Cerebellar cortex (tissue), 1 donor: ENCODE data around the gene COL23A1.

Source experiments
- DNase-seq: peaks from one replicate; pipeline ENCODE4 v3.0.0-alpha.2; 2015; ENCODE audit warnings: low spot score

Gene COL23A1

DNA sequence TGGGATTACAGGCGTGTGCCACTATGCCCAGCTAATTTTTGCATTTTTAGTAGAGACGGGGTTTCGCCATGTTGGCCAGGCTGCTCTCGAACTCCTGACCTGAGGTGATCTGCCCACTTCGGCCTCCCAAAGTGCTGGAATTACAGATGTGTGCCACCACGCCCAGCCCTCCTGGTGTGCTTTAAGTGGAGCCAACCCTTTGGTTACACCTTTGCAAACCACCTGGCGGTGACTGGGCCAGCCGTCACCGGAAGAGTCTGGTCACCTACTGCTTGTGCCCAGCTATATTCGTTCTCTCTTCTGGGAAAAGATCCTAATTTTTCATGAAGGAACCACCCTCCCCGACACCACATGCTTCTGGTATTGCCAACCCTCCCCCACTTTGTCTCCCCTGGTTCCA lies 35.9 kb downstream of the COL23A1 start:
- DNase-seq, result no peak

DNA sequence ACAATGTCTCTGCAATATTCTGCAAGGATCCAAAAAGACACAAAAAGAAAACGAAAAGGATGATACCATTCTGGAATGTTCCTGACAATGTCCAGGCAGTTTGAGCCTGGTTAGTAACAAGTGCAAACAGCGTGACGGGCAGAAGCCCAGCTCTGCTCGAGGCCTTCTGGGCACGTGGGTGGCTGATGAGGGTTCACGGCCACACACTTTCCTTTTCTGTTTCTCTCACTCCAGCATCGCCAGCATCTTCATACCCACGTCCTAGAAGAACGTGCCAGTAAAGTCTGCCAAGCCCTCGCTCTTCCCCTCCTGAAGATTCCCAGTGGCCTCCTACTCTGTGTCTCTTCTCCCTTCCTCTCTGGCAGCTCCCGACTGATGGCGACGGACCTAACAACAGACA lies 36.7 kb downstream of the COL23A1 start:
- DNase-seq, result no peak

DNA sequence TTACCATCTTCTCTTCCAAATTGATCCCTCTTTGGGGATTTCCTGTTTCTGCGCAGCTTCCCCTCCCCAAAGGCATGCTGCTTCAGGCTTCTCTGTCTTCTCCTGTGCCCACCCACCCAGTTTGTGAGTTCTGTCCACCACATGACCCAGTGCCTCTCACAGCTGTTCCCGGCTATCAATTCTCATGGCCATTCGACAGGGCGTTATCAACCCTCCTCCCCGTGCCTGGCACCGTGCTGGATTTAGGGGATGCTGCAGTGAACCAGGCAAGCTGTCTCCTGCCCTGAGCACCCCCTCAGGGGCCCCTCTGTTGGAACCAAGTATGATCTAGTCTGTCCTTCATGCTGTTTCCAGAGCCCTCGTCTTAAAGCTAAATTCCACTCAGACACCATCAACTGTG lies 38.7 kb downstream of the COL23A1 start:
- DNase-seq, result no peak

DNA sequence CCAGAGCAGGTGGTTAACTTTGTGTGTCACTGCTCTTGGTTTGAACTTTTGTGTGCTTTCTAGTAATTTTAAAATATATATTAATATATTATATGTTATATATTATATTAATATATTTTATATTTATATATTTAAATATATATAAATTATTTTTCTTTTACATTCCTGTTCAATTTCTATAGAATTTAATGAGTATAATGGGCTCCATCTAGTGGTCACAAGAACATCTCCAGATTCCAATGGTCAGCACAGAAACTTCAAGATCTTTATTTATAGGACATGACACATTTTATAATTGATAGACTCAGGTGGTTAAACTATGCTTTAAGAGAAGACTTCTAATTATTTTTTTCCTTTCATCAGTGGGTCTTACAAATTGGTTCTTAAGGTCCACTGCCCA lies 39.1 kb downstream of the COL23A1 start:
- peak; percentile 61 for DNase-seq

DNA sequence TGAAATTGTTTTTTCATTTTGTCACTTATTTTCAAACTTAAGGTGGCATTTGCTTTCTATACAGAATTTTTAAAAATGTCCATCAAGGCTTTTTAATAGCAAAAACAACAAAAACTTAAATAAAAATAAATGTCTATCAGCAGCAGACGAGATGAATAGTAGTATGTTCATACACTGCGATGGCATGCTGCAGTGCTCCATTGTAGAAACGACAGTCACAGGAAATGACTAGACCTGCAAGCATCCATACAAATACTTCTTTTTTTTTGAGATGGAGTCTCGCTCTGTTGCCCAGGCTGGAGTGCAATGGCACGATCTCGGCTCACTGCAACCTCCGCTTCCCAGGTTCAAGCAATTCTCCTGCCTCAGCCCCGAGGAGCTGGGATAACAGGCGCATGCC lies 41.4 kb downstream of the COL23A1 start:
- no peak for DNase-seq

DNA sequence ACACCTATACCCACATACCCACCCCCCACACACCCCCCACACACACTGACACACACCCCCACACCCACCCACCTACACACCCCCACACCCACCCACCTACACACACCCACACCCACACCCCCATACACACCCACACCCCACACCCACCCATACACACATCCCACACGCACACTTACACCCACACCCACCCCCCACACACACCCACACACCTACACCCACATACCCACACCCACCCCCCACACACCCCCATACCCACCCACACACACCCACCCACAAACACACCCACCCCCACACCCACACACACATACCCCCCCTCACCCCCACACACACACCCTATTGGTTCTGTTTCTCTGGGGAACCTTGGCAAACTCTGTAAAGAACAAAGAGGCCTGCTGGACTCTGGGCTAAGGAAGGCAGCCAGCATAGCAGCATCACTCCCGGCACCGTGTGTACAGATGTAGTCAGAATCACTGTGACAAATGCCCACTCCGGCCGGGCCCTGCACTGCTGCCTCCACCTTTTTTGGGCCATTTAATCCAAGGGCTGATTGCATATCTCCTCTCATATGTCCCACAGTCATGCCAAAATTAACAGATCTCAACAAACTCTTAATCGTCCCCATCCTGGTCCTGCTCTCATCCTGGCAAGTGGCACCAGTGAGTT lies 42.3 kb downstream of the COL23A1 start:
- DNase-seq, result no peak

DNA sequence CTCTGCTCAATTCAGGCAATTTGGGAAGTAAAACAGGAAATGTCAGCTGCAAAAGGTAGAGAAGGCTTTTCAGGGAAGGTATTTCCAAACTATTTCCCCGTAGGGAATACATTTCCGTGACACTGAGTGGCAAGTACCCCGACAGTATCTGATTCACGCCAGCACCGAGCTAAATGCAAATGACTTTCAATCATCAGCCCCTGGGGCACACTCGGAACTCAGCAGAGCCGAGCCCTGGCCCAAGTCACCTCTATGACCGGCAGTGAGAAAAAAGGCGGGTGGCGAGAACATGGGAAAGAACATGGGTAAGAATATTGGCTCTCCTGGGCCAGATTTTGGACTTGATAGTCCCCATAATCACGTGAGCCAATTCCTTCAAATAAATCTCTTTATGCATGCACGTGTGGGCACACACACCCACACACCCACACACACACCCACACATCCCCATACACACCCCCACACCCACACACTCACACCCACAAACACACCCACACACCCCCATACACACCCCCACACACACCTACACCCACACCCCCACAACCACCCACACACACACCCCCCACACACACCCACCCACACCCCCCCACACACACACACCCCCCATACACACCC lies 43.0 kb downstream of the COL23A1 start:
- DNase-seq, result no peak

DNA sequence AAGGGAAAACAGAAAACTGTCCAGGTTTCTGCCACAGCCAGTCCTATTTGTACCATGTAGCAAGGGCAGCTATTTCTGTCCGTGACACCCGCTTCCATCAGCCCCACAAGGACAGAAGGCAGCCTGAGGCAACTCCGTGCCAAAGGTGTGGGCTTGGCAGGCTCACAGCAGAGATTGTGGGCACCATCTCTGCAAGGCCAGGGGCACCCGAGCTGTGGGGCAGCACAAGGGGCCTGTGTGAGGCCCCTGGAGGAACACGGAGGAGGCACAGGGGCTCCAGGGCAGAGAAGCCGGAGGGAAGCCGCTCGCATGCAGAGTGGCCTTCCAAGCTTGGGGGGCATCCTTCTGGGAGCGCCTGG lies 43.5 kb downstream of the COL23A1 start:
- DNase-seq, result peak; percentile 80

DNA sequence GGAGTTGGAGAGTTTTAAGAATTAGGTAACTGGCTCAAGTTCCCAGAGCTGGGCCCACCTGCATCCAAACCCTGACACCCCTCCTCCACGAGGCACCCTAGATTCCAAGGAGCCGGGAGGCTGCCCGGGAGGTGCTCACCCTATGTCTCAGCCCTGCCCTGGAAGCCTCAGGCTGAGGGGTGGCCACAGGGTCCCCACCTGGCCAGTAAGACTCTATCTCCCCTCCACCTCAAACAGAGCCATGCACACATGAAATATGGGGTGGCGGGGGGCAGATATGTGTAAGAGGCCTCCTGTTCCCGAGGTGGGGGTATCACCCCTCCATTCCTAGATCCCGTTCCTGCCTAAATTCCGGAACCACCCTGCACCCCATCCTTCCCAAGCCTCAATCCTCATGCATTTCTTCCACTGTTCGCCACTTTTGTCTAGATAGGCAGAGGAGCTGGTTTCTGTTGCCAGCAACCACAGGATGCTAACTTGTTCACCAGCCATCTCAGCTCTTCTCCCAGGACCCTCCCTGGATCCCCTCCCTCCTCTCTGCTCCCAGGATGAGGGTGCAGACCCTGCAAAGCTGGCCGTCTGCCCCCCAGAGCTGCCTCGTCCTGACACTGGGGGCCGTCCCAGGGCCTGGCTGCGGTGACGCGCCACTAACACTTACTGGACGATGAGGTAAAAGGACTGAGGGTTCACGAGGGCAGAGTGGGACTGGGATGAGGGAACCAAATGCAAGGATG lies 44.1 kb downstream of the COL23A1 start:
- no peak for DNase-seq

DNA sequence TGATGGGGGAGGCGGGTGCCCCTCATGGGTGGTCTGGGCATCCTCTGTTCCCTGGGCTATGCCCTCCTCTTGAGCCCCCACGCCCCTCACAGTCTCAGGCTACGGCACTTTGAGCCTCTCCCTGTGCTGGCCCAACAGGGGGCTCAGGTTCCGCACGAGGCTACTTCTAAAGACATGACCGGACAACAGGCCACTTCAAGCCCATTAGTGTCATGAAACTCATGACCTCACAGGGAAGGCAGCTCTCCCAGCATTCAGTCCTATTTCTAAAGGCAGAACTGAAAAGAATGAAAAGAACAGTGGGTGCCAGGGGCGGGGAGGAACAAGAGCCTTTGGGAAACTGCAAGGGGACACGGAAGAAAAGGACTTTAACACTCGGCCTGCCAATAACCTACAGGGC lies 45.0 kb downstream of the COL23A1 start:
- no peak for DNase-seq

DNA sequence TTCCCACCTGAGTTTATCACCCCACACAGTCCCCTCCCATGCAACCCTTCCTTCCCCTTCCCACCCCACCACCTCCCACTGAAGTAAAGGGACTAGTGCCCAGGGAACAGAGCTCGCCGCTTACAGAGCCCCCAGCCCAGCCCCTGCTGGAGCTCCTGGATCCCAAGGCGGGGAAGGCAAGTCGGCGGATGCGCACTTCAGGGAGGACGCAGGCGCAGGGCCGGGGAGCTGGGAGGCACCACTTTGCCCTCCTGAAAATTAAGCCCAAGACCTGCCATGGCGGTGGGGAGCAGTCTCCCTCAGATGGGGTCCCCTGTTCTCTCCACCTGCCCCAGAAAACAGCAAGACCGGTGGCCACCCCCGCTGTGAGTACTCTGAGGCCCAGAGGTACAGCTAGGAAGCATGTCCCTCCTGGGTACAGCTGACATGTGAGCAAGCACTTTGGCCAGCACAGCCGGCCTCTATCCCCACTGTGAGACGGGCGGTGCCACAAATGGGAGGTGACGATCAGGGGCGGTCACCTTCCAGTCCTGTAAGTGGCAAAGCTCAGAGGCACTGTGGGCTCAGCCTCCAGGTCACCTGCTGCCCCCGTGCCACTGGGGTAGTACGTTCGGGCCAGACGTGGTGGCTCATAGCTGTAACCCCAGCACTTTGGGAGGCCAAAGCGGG lies 45.9 kb downstream of the COL23A1 start:
- DNase-seq, result no peak

DNA sequence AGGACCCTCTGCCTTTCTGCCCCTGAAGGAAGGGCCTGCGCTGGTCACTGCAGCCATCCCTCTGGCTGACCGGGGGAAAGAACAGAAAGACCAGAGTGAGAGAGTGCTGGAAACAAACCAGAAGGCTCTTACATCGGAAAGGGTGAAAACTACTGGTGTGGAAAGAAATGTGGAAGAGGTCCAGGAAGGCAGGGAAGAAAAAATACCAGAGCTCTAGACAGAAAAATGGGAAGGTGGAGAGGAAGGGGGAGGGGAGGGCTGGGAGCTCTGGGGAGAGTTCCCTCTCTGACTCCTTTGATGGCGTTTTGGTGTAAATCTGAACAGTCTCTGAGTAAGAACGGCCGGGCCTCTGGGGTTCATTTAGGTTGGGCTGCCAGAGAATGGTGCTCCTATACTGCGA lies 47.7 kb downstream of the COL23A1 start:
- peak; percentile 65 for DNase-seq

DNA sequence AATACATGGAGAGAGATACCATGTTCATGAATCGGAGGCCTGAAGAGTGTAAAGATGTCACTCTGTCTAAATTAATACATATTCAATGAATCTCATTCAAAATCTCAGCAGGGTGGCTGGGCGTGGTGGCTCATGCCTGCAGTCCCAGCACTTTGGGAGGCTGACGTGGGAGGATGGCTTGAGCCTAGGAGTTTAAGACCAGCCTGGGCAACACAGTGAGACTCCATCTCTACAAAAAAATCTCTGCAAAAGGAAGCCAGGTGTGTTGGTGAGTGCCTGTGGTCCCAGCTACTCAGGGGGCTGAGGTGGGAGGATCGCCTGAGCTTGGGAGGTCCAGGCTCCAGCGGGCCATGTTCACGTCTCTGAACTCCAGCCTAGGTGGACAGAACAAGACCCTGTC lies 49.7 kb downstream of the COL23A1 start:
- no peak for DNase-seq

DNA sequence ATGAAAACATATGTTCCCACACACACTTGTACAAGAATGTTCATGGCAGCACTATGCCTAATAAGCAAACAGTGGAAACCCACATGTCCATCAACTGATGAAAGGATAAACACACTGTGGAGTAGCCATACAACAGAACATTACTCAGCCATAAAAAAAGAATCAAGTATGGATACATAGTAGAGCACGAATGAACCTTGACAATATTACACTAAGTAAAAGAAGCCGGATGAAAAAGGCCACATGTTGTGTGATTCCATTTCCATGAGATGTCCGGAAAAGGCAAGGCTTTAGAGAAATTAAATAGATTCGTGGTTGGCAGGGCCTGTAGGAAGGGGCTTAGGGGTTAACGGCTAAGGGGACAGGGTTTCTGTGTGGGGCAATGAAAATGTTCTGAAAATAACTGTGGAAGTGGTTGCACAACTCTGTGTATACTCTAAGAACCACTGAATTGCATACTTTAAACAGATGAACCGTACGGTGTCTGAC lies 51.4 kb downstream of the COL23A1 start:
- no peak for DNase-seq

DNA sequence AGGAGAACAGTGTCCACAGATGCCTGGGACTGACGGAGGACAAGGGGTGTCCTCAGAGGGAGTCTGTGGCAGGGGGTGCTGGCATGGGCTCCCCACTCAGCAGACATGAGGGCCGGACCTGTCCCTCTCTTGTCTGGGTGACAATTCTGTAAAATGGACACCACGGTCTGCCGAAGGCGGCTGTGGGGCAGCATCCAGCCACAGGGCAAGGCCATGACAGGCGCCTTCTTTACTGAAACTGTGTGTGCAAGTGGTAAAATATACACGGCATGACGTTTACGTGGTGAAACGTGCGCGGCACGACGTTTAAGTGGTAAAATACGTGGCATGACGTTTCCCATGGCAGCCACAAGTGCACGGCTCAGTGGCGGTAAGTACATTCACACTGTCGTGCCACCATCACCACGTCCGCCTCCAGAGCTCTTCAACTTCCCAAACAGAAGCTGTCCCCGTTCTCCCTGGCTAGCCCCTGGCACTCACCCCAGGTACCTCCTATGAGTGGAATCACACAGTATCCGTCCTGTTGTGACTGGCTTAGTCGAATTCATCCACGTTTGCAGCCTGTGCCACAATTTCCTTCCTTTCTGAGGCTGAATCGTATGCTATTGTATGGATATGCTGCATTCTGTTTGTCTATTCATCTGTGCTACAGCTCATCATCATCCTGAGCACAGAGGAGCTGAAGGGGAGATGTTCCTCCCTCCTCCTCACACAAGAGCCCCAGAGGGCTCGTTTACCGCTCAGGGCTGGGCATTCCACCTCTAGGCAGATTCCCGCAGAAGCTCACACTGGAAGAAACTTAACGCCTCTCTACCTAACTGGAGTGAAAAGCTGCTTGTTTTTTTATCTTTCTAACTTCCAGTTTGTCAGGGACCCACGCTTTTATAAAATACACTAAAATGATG lies 52.5 kb downstream of the COL23A1 start:
- no peak for DNase-seq

DNA sequence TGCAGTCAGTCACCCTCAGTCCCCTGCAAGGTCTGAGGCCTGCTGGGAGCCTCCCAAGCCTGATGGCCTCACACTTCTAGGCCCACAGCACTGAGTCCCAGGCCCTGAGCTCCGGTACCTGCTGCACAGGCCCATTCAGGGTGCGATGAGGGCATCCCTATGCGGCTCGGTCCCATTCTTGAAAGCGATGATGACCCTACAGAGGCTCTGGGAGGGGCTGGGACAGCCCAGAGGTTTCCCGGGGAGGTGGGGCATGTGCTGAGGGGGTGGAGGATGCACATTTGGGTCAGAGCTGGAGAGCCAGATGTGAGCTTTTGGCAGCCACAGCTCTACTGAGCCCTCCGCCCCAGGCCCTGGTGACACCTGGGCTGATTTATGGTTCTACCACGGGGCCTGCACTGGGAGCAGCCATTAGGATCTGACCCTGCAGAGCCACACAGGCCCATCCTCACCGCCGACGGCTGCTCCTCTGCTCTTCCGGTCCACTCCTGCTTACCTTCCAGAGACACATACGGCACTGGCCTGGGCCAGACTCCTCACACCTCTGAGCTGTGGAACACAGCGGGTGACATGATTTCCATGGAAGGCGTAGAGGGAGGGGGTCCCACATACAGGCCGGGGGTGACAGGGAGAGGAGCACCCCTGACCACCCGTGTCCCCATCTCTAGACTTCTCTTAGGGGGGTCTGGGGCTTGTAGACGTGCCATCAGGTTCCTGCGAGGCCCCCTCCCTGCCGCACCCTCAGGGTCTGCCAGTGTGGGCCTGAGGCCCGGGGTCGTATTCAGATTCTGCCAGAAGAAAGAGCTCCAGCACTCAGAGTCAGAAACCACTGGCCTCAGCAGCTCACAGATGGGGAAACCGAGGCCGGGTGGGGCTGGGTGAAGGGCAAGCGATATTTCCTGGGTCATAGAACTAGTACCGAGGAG lies 53.4 kb downstream of the COL23A1 start:
- DNase-seq, result no peak

DNA sequence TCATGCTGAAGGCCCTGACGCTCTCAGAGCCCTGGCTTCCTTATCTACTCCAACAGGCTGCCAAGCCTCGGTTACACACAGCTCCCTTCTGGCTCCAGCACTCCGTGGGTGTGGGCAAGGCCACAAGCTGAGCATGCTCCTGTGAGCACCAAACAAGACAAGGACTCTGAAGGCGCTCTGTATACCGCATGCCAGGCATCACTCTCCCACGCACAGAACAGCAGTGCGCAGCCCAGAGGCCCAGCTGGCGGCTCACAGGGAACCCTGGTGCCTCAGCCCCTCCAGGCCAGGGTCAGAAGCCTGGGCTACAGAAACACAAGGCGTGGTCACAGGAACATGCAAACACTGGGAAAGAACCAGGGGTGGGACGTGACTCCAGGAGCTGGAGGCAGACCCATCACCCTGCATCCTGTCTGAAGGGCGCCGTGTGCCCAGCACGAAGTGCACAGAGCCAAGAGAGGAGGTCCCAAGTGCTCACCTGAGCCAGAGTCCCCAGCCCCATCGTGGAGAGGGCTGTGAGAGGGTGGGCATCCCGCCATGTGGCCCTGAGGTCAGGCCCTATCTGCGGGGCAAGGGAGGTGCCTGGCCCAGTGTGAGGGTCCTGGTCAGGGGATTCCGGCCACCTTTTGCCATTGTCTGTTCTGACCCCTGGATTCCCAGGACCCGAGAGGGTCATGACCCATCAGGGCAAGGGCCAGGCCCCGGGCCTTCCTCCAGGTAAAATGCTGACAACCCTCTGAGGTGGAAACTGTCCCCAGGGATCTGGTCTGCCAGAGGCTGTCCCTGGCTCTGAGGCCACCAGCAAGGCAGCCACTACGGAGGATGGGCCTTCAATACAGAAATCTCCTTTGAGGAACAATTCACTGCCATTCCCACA lies 54.7 kb downstream of the COL23A1 start:
- no peak for DNase-seq

DNA sequence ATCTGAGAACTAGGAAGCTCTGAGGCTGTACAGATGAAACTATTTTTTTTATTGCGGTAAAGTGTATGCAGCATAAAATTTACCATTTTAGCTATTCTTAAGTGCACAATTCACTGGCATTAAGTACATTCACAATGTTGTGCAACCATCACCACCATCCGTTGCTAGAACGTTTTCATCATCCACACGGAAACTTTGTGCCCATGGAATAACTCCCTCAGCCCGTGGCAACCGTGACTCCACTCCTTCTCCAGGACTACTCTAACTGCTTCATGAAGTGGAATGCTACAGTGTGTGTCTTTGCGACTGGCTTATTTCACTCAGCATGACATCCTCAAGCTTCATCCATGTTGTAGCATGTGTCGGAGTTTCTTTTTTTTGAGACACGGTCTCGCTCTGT lies 57.1 kb downstream of the COL23A1 start:
- no peak for DNase-seq

DNA sequence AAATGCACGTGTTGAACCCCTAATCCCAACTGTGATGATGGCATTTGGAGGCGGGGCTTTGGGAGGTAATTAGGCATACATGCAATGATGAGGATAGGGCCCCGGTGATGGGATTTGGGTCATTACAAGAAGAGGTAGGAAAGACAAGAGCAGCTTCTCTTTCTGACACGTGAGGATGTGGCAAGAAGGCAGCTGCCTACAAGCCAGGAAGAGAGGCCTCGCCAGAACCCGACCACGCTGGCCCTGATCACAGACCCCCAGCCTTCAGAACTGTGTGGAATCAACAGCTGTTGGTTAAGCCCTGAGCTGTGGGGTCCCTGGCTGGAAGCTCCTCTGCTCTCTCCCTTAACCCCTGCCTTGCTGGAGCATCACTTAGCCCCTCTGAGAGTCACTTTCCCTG lies 57.5 kb downstream of the COL23A1 start:
- no peak for DNase-seq

DNA sequence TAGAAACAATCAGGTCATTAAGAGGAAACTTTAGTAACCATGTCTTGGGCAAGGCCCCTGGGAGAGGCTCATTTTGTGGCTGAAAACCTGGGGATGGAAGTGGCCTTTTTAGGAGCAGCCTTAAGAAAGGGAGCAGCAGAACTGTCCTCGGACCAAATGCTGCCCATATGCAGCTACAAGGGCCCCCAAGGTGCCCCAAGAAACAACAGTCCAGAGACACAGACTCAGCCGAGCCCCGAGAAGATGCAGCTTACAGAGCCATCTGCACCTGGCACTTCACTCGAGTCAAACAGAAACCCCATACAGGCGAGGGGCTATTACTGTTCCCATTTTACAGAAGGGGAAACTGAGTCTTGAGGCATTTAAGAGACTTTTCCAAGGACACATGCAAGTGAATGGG lies 58.0 kb downstream of the COL23A1 start:
- DNase-seq, result no peak
